Mononuclear cell (primary cell): ENCODE data around the gene GSE1. TPM values are rescaled to one million over a fixed set of nuclear protein-coding genes. Genes with fewer than 3 reads are reported as not detected.

Experiments
- H3K27me3 ChIP-seq: 2 replicates; pipeline ENCODE4 v1.6.0; 2011; ENCODE audit warnings: low read length, control low read depth; ENCODE audit not compliant: insufficient read depth
- H3K4me1 ChIP-seq: 2 replicates; pipeline ENCODE4 v1.5.1; 2011; ENCODE audit warnings: mild to moderate bottlenecking, low read length, control low read depth; ENCODE audit not compliant: insufficient read depth
- H3K4me3 ChIP-seq: 2 replicates; pipeline ENCODE4 v1.5.1; 2011; ENCODE audit warnings: mild to moderate bottlenecking, low read length, moderate library complexity
- H3K9me3 ChIP-seq: 2 replicates; pipeline ENCODE4 v1.5.1; 2011; ENCODE audit warnings: low read depth, mild to moderate bottlenecking, control low read depth, low read length
- total RNA-seq: library from RNA; depleted of rRNA; stranded (reverse); fragments of >200 nt; gene quantifications from one replicate; pipeline ENCODE4 v1.2.3, GENCODE V29; 2012

Gene GSE1
- total RNA-seq, 1 donor = 34.3 TPM

GRCh38 chr16:85570735-85571562, 42.2 kb upstream of the GSE1 start:
- Histone ChIP-seq H3K4me1 (peaks cover 88% of the 10 kb centered on the region), H3K9me3 (no peaks in the 10 kb centered on the region), H3K4me3 (no peak overlapping the region), H3K27me3 (no peaks in the 10 kb centered on the region)

- no peak overlapping the region for H3K4me3 ChIP-seq
- no peaks in the 10 kb centered on the region for H3K27me3 ChIP-seq
- H3K9me3 ChIP-seq = no peaks in the 10 kb centered on the region
- peaks cover 85% of the 10 kb centered on the region for H3K4me1 ChIP-seq
Measured at GRCh38 chr16:85571563-85571812, 41.6 kb upstream of the GSE1 start.

GRCh38 chr16:85571813-85572619, 41.1 kb upstream of the GSE1 start:
- Histone ChIP-seq H3K9me3 (no peaks in the 10 kb centered on the region), H3K27me3 (no peaks in the 10 kb centered on the region), H3K4me3 (no peak overlapping the region), H3K4me1 (peaks cover 81% of the 10 kb centered on the region)

- H3K4me1 ChIP-seq = peaks cover 70% of the 10 kb centered on the region
- H3K9me3 ChIP-seq = no peaks in the 10 kb centered on the region
Measured at GRCh38 chr16:85573045-85573695, 40.0 kb upstream of the GSE1 start.

GRCh38 chr16:85573696-85574641, 39.2 kb upstream of the GSE1 start:
- Histone ChIP-seq H3K4me1 (peaks cover 62% of the 10 kb centered on the region), H3K4me3 (no peak overlapping the region), H3K27me3 (no peaks in the 10 kb centered on the region), H3K9me3 (no peaks in the 10 kb centered on the region)

More at GRCh38 chr16:85573045-85573695, 40.0 kb upstream of the GSE1 start:
- H3K27me3 ChIP-seq = no peaks in the 10 kb centered on the region
- no peak overlapping the region for H3K4me3 ChIP-seq

GRCh38 chr16:85574672-85575475, 38.2 kb upstream of the GSE1 start:
- Histone ChIP-seq H3K4me1 (peaks cover 53% of the 10 kb centered on the region), H3K9me3 (no peaks in the 10 kb centered on the region), H3K27me3 (no peaks in the 10 kb centered on the region), H3K4me3 (no peak overlapping the region)

- H3K9me3 ChIP-seq = no peaks in the 10 kb centered on the region
- no peak overlapping the region for H3K4me3 ChIP-seq
- H3K4me1 ChIP-seq = peaks cover 42% of the 10 kb centered on the region
- no peaks in the 10 kb centered on the region for H3K27me3 ChIP-seq
Measured at GRCh38 chr16:85575920-85576319, 37.2 kb upstream of the GSE1 start.

- no peak overlapping the region for H3K4me3 ChIP-seq
- H3K27me3 ChIP-seq = no peaks in the 10 kb centered on the region
- H3K9me3 ChIP-seq = no peaks in the 10 kb centered on the region
- H3K4me1 ChIP-seq = peaks cover 32% of the 10 kb centered on the region
Measured at GRCh38 chr16:85576944-85577343, 36.2 kb upstream of the GSE1 start.

- Histone ChIP-seq H3K27me3 (no peaks in the 10 kb centered on the region), H3K4me1 (peaks cover 22% of the 10 kb centered on the region), H3K4me3 (no peak overlapping the region), H3K9me3 (no peaks in the 10 kb centered on the region)
Measured at GRCh38 chr16:85577899-85578598, 35.1 kb upstream of the GSE1 start.

GRCh38 chr16:85578599-85578948, 34.5 kb upstream of the GSE1 start:
- H3K4me1 ChIP-seq = peaks cover 16% of the 10 kb centered on the region
- no peak overlapping the region for H3K4me3 ChIP-seq
- no peaks in the 10 kb centered on the region for H3K9me3 ChIP-seq
- H3K27me3 ChIP-seq = no peaks in the 10 kb centered on the region

- Histone ChIP-seq H3K4me3 (no peak overlapping the region), H3K9me3 (no peaks in the 10 kb centered on the region), H3K4me1 (peaks cover 10% of the 10 kb centered on the region), H3K27me3 (no peaks in the 10 kb centered on the region)
Measured at GRCh38 chr16:85579191-85579590, 33.9 kb upstream of the GSE1 start.

GRCh38 chr16:85579923-85580580, 33.1 kb upstream of the GSE1 start:
- Histone ChIP-seq H3K27me3 (no peaks in the 10 kb centered on the region), H3K4me3 (no peak overlapping the region), H3K4me1 (peaks cover 4% of the 10 kb centered on the region), H3K9me3 (no peaks in the 10 kb centered on the region)

GRCh38 chr16:85580684-85581083, 32.4 kb upstream of the GSE1 start:
- no peak overlapping the region for H3K4me3 ChIP-seq
- no peaks in the 10 kb centered on the region for H3K9me3 ChIP-seq
- no peaks in the 10 kb centered on the region for H3K27me3 ChIP-seq
- peaks cover 4% of the 10 kb centered on the region for H3K4me1 ChIP-seq
